ENCODE measurements around the gene UMPS.

UMPS gene

DNA sequence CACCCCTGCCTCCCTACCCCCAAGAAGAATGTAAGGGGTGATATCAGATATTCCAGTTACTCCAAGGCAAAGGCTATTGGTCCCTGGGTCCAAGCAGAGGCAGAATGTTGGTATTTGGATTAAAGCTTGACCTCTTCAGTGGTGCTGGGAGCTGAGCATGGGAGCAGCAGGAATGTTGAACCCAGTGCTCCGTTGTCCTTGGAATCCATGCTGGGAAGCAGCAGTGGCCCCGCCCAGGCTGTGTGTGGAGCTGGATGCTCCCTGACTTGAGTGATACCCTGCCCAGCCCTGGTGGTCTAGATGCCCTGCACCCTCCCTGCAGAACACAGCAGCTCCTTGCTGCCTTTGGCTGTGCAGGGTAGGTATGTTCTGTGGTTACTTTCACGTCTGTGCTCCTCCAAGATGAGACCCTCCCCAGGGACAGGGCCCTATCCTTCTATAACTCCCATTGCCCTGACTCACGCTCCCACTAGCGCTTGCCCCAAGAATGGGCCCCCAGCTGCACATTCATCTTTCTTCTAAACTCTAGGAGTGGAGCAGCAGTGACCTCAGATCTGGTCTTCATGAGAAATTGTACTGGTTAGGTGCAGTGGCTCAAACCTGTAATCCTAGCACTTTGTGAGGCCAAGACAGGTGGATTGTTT lies 35.1 kb downstream of the UMPS start:
- Histone ChIP-seq H4K20me1 (ENCODE audit: low read depth, low read length) (no peaks in the 10 kb centered on the region), H3K79me2 (ENCODE audit: insufficient read depth, low read length) (no peaks in the 10 kb centered on the region), H3K9me2 (replicated peaks; ENCODE audit: insufficient read depth, low read length) (no peaks in the 10 kb centered on the region), H3F3A (ENCODE audit: insufficient read depth) (no peaks in the 10 kb centered on the region), H3K9ac (ENCODE audit: low read length) (no peak overlapping the region), H3K4me3 (ENCODE audit: insufficient read depth, low read length, poor library complexity, severe bottlenecking) (no peak overlapping the region), H3K9me3 (ENCODE audit: insufficient read depth, low read length) (no peaks in the 10 kb centered on the region), H3K27me3 (ENCODE audit: low read length) (no peaks in the 10 kb centered on the region), H3K36me3 (ENCODE audit: low read length) (no peaks in the 10 kb centered on the region), H3K27ac (ENCODE audit: low read depth, low read length) (no peak overlapping the region), H3K4me2 (ENCODE audit: low read depth, low read length, poor library complexity, severe bottlenecking) (no peak overlapping the region), H2AFZ (ENCODE audit: low read depth, low read length, severe bottlenecking) (no peak overlapping the region)
- no peak for TF ChIP-seq EZH2phosphoT487 (conservative IDR thresholded peaks at IDR 0.05; ENCODE audit: low read length)
- TF ChIP-seq, protein P1, sequence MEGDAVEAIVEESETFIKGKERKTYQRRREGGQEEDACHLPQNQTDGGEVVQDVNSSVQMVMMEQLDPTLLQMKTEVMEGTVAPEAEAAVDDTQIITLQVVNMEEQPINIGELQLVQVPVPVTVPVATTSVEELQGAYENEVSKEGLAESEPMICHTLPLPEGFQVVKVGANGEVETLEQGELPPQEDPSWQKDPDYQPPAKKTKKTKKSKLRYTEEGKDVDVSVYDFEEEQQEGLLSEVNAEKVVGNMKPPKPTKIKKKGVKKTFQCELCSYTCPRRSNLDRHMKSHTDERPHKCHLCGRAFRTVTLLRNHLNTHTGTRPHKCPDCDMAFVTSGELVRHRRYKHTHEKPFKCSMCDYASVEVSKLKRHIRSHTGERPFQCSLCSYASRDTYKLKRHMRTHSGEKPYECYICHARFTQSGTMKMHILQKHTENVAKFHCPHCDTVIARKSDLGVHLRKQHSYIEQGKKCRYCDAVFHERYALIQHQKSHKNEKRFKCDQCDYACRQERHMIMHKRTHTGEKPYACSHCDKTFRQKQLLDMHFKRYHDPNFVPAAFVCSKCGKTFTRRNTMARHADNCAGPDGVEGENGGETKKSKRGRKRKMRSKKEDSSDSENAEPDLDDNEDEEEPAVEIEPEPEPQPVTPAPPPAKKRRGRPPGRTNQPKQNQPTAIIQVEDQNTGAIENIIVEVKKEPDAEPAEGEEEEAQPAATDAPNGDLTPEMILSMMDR (IDR thresholded peaks at IDR 0.05; ENCODE audit: insufficient read depth, low read length, poor library complexity, severe bottlenecking) = no peak

DNA sequence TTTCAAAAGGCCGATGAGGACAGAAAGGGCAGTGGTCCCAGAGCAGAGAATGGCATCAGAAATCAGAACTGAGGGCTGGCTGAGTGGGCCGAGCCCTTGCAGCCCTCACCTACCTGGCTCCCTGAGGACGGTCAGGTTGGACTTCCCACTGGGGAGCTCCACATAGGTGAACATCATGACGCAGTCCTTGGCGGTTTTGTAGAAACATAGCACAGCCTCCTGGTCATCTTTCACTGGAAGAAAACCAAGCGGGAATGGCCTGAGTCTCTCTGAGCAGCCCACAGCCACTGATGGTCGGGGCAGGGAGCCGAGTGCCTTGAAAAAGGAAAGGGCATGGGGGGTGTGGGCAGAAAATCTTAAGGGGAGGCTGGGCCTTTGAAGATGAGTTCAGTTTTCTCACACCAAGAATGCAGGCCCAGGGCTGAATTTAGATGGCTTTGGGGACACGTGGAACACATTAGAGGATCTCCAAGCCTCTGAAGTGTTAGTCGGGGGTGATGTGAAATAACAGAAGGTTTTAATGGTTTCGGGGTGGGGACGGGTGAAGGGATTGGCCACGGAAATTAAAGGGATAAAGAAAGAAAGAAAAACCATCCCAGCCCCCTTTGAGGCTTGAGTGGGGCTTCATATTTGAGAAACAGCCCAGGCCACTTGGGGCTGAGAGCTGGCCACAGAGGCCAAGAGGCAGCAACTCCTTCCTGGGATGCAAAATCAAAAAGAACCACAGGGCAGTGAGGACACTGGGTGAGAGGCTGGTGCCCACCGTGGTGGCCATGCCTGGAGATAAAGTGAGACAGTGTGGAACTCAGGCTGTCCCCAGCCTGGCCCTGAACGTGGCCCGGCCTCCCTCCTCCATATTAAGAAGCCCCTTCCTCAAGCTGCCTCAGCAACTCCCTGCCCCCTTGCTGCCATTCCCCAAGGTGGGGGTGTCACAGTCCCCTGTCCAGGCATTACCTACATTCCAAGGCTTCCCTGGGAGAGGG lies 36.2 kb downstream of the UMPS start:
- Histone ChIP-seq H3K9me3 (ENCODE audit: insufficient read depth, low read length) (no peaks in the 10 kb centered on the region), H3K9me2 (replicated peaks; ENCODE audit: insufficient read depth, low read length) (no peaks in the 10 kb centered on the region), H3K36me3 (ENCODE audit: low read length) (no peaks in the 10 kb centered on the region), H4K20me1 (ENCODE audit: low read depth, low read length) (no peaks in the 10 kb centered on the region), H3F3A (ENCODE audit: insufficient read depth) (no peaks in the 10 kb centered on the region), H3K4me2 (ENCODE audit: low read depth, low read length, poor library complexity, severe bottlenecking) (no peak overlapping the region), H3K27me3 (ENCODE audit: low read length) (no peaks in the 10 kb centered on the region), H3K4me3 (ENCODE audit: insufficient read depth, low read length, poor library complexity, severe bottlenecking) (no peak overlapping the region), H3K79me2 (ENCODE audit: insufficient read depth, low read length) (no peaks in the 10 kb centered on the region), H3K27ac (ENCODE audit: low read depth, low read length) (no peak overlapping the region), H2AFZ (ENCODE audit: low read depth, low read length, severe bottlenecking) (no peak overlapping the region), H3K9ac (ENCODE audit: low read length) (no peak overlapping the region)
- no peak for TF ChIP-seq EZH2phosphoT487 (conservative IDR thresholded peaks at IDR 0.05; ENCODE audit: low read length)
- TF ChIP-seq, protein P1 (IDR thresholded peaks at IDR 0.05; ENCODE audit: insufficient read depth, low read length, poor library complexity, severe bottlenecking) = no peak

DNA sequence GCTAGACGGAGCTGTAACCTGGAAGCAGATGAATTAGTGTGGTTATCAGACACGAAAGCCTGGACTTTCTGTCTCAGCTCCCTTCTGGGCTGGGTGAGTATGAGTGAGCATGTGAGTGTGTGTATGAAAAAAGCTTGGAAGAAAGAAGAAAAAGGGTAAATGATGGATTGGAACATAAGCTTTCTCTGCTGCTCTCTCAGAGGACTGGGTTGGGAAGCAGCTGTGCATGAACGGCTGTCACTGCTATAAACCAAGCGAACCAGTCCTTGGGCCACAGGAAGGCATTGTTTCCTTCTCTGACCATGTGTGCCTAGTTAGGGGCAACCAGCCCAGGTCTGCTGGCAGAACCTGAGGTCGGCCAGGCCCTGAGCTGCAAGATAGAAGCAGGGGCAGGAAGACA lies 37.0 kb downstream of the UMPS start:
- Histone ChIP-seq H3K9me2 (replicated peaks; ENCODE audit: insufficient read depth, low read length) (no peaks in the 10 kb centered on the region), H3K27ac (ENCODE audit: low read depth, low read length) (no peak overlapping the region), H3K9ac (ENCODE audit: low read length) (no peak overlapping the region), H3K27me3 (ENCODE audit: low read length) (no peaks in the 10 kb centered on the region), H3K4me2 (ENCODE audit: low read depth, low read length, poor library complexity, severe bottlenecking) (no peak overlapping the region), H3K9me3 (ENCODE audit: insufficient read depth, low read length) (no peaks in the 10 kb centered on the region), H3F3A (ENCODE audit: insufficient read depth) (no peaks in the 10 kb centered on the region), H3K79me2 (ENCODE audit: insufficient read depth, low read length) (no peaks in the 10 kb centered on the region), H3K4me3 (ENCODE audit: insufficient read depth, low read length, poor library complexity, severe bottlenecking) (no peak overlapping the region), H2AFZ (ENCODE audit: low read depth, low read length, severe bottlenecking) (no peak overlapping the region), H4K20me1 (ENCODE audit: low read depth, low read length) (no peaks in the 10 kb centered on the region), H3K36me3 (ENCODE audit: low read length) (no peaks in the 10 kb centered on the region)
- TF ChIP-seq, protein P1 (IDR thresholded peaks at IDR 0.05; ENCODE audit: insufficient read depth, low read length, poor library complexity, severe bottlenecking) = no peak
- no peak for TF ChIP-seq EZH2phosphoT487 (conservative IDR thresholded peaks at IDR 0.05; ENCODE audit: low read length)
